C1 segment of cervical spinal cord (tissue), 14 donors: ENCODE measurements around the gene JPT2.
A peak's percentile ranks its signal among the peaks of the same experiment; 100 is the strongest.

Experiments
- DNase-seq, 14 donors: peaks; one replicate each; lab custom pipeline; 2025; lab: John Stamatoyannopoulos, UW

JPT2 gene

DNA sequence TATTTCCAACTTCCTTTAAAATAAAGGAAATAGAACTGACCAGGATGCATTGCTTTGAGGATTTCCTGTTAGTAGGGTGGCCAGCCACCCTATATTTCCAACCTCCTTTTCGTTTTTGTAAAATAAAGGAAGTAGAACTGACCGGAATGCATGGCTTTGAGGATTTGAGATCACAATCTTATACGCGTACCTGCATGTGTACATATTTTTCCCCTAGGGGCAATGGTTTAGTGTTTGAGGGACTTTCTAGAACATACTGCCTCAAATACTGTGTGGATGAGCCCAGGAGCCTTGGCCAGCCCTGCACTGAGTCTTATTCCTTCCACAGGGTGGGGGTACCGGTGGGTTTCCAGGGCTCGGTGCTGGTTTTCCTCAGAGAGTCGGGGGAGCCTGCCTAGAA is 53.5 kb downstream of the JPT2 start:
- DNase-seq = no peak

DNA sequence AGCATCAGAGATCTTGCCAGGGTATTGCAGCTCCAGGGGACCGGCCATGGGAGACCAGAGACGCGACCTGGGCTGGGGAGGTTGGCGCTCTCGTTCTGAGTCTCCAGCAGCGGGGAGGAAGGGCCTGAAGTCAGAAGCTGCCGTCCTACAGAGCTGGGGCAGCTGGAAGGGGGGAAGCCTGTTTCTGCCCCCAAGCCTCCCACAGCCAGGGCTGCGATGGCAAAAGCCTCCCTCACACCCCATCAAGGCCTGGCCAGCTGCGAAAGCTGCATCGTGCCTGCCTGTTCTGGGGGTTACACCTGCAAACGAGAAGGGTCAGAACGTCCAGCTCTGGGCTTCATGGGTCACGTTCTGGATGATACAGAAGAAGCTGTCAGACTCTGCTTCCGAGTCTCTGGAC is 54.0 kb downstream of the JPT2 start:
- no peak for DNase-seq

DNA sequence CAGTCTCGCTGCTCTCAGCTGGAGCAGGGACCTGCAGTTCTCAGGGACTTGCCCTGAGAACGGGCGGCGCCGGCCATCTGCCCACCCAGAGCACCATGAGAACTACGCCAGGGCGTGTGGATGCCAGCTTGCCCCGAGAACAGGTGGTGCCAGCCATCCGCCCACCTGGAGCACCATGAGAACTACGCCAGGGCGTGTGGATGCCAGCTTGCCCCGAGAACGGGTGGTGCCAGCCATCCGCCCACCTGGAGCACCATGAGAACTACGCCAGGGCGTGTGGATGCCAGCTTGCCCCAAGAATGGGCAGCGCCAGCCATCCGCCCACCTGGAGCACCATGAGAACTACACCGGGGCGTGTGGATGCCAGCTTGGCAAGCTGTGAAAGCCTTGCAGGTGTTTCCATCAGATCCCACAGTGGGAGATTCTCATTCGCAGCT is 54.5 kb downstream of the JPT2 start:
- DNase-seq = peak in 2 of 14 donors; percentile 44 to 94

DNA sequence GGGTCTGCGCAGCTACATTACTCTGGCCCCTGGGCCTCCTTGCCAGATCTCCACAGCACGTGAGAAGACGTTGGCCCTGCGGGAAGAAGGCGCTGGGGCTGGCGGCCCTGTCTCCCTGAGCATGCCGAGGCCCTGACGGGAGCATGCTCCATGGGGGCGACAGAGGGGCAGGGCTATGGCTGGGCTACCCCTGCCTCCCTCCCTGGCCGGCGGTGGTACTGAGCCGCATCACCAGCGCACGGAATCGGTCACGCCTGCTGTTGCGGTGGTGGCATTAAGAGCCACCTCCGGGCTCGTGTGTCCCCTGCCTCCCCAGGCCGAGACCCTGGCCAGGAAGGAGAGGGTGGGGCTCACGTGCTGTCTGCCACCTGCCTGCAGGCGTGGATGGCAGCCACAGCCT is 56.0 kb downstream of the JPT2 start:
- DNase-seq = no peak

DNA sequence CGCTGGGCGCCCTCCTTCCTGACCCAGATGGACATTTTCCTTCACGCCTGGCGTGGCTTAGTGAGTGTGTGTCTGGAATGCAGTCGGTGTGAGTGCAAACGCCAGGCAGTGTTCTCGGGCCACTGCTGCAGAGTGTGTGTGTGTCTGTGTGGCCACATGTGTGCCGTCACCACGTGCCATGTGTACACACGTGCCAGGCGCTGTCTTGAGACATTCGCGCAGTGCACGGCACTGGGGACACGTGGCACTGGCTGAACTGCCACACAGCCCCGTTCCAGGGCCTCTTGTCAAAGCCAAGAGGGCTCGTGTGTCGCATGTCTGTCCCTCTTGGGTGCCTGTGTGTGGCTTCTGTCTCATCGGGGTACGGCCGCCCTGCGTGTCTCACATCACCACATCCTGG is 56.7 kb downstream of the JPT2 start:
- no peak for DNase-seq

DNA sequence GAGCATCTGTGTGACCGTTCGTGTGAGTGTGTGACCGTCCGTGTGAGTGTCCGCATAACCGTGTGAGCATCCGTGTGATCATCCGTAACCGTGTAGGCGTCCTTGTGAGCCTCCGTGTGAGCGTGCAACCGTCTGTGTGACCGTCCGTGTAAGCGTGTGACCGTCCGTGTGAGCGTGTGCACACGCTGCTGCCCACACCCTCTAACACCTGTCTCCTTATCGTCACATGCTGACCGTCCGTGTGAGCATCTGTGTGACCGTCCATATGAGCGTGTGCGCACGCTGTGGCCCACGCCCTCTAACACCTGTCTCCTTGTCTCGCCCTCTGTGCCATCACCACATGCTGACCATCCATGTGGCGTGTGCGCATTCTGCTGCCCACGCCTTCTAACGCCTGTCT is 62.2 kb downstream of the JPT2 start:
- peak in 1 of 14 donors; percentile 17 for DNase-seq

DNA sequence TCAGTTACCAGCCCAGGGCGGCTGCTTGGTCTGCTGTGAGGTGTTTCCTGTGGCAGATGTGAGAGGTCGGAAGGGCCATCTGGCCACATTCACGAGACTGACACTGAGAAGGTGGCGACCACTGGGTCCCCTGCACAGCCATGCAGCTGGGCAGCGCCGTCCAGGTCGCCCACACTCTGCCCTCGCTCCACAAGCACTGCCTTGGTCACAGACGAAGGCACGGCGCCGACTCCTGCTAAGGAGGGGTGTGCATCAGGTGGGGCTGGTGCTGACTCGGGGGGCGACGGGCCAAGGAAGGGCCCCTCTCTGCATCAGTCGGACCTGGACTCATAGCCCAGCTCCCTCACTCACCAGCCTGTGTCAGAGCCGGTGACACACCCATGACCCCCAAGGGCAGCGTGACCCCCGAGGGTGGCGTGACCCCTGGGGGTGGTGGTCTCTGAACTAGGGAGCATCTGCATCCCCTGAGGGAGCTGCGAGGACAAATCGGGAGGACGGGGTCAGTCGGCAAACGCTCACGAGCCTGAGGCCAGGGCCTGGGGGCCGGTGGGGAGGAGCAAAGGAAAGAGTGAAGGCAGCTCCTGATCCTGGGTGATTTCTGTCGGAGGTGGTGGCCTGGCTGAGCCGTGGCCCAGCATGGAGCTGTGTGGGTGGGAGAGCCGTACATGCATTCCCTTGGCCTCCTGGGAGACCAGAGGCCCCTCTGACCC is 62.9 kb downstream of the JPT2 start:
- no peak for DNase-seq

DNA sequence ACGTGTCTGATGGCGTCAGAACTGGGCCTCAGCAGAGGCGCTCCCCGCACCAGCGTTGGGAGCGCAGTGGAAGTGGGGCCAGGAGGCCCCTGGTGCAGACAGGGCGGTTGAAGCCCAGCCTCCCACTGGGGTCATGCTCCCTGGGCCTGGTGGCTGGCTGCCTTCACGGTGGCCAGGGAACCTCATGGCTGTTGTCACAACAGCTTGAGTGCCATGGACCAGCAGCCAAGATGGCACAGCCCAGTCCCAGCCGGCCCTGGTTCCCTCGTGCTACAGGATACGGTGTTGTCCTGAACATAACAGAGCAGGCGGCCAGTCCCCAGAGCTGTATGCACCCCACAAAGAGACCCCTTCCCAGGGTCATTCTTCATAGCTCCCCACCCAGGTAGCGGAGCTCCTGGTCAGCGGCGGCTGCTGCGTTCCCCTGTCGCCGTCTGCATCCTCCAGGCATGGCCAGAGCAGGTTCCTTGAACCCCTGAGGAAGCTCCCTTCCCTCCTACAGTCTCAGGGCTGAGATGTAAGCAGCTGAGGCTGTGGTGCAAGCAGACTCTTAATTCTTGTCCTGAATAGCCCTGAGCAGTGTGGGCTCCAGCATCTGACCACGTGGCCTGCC is 63.6 kb downstream of the JPT2 start:
- peak in 2 of 14 donors; percentile 19 to 57 for DNase-seq

DNA sequence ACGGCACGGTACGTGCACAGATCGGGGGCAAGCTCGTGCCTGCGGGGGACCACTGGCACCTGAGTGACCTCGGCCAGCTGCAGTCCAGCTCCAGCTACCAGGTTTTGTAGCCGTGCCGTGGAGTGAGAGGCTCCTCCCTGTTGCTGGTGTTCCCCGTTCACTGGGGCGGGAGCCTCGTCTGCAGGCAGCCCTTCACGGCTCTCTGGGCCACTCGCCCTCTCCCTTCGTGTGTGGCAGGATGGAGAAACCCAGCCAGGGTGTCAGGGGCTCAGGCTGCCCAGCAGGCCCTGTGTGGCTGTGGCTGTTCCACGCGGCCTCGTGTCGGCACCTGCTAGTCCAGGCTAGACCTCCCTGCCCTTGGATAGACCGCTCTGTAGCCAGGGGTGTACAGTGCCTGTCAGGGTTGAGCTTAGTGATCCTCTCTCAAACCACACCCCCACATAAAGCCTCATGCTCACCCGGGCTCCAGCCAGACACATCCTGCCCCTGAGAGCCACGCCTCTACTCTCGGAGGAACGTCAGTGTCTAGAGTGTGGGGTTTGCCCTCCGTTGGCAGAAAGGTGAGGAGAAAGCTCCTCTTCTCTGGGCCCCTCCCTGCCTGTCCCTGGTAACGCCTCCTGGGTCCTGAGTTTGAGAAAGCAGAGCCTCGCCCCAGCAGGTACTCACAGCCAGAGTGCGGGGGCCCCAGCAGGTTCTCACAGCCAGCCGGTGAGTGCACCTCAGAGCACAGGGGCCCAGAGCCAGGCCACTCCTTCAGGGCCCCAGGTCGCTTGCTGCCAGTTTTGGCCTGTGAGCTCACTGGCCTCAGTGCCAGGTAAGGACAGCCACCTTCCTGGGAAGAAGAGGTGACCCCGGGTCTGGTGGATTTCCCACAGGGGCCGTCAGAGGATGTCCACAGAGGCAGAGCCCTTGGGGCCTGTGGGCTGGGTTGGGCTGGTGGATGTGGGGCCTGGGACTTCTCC is 65.6 kb downstream of the JPT2 start:
- peak in 1 of 14 donors; percentile 20 for DNase-seq

DNA sequence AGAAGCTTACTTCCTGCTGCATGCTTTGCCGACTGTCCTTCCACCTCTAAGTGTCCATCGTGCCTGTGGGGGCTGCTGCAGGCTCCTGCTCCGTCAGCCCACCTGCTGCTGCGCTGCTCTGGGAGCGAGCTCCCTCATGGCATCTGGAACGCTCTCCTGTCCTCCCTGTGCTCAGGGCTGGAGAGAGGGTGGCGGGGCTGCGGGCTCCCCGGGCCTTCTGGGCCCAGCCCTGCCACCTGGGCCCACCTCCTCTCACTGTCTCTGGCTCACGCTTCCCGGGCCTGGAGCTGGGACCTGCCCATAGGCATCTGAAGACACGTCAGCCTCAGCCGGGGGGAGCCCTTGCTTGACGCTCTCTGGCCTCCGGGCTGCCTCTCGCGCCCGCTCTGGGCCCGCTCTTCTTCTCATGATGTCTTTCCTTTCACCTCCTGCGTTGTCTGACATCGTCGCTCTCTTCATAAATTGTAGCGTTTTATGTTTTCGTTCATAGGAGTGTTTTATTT is 66.3 kb downstream of the JPT2 start:
- no peak for DNase-seq

DNA sequence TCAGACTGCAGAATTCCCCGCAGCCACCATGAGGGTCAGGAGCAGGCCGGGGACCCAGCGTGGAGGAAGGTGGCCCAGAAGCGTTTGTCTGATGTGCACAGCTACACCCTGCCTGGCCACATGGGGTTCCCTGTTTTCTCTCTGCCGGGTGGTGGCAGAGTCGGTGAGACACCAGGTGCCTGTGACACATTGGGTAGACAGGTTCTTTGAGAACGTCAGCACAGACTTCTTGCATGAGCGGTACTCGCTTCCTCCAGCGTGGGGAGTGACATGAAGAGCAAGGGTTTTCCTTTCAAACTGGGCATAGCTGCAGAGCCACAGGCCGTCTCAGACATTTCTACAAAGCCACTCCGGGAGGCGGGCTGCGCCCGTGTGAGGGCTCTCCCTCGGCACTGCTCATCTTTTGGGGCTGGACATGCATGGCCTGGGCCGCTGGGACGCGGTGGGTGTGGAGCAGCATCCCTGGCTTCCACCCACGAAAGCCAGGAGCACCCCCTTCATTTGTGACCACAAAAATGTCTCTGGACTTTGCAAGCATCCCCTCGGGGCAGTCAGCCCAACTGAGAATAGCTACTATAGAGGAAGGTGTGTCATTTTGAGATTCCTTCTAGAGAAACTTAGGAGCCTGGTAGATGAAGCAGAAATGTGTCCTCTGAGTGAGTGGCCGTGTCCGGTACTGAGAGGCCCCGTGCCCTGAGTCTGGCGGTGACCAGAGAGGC is 67.3 kb downstream of the JPT2 start:
- DNase-seq = peak in 1 of 14 donors; percentile 29

DNA sequence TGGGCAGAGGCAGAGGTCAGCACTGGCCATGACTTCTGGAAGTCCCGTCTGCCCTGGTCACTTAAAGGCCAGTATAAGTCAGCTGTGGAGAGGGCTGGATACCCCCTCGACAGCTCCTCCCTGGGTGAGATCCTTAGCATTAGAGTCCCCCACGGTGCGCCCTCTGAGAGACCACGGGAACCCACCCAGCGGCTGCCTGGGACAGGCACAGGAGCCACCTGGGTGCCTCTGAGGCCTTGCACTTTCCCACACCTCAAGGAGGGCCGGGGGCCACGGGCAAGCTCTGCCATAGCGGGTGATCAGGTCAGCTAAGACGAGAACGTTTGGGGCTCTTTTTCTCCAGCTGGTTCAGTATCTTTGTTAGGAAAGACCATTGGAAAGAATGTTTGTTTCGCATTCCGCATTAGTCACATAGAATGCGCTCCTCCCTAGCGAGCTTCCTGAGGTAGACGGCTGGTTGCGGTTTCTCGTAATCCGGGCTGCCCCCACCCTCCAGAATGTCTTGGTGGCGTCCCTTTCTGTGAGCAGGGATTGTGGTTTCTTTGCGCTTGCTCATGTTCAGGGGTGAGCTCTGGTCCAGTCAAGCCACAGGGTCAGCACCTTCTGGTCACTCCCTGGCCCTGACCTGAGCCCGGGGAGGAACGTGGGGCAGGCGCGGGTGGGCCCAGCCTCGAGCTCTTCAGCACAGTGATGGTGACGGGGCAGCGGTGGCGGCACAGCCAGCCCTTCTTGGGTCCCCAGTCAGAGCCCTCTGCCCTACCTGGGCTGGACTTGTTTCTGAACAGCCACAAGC is 68.0 kb downstream of the JPT2 start:
- no peak for DNase-seq

DNA sequence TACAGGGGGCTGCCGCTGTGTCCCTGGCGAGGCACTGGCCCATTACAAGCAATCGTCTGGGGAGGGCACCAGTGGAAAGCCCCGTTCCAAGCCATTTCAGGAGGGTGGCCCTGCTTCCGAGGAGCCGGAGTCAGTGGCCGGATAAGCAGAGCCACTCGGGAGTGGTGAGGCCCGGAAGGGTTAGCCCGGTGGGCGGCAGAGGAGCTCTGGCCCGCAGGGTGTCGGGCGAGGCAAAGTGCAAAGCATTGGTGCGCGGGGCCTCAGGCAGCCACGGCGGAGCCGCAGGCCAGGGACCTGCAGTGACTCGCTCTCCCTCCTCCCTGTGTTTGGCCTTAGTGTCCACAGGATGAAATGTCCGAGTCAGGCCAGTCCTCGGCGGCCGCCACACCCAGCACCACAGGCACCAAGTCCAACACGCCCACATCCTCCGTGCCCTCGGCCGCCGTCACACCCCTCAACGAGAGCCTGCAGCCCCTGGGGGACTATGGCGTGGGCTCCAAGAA is 68.7 kb downstream of the JPT2 start:
- DNase-seq = peak in 1 of 14 donors; percentile 20

DNA sequence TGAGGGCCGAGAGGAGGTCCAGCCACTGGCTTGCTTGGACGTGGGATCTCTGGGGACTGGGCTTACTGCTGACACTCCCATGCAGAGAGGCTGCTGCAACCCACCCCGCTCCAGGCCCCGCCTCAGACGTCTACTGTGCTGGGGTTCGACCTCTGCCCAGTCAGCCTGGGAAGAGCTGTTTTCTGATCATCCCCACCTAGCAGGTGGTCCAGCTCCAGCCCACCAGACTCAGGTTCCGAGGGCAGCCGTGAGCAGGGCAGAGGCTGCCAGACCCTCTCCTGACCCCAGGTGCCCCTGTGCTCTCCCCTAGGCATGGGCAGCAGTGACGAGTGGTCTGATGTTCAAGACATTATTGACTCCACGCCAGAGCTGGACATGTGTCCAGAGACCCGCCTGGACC is 69.9 kb downstream of the JPT2 start:
- DNase-seq = no peak

DNA sequence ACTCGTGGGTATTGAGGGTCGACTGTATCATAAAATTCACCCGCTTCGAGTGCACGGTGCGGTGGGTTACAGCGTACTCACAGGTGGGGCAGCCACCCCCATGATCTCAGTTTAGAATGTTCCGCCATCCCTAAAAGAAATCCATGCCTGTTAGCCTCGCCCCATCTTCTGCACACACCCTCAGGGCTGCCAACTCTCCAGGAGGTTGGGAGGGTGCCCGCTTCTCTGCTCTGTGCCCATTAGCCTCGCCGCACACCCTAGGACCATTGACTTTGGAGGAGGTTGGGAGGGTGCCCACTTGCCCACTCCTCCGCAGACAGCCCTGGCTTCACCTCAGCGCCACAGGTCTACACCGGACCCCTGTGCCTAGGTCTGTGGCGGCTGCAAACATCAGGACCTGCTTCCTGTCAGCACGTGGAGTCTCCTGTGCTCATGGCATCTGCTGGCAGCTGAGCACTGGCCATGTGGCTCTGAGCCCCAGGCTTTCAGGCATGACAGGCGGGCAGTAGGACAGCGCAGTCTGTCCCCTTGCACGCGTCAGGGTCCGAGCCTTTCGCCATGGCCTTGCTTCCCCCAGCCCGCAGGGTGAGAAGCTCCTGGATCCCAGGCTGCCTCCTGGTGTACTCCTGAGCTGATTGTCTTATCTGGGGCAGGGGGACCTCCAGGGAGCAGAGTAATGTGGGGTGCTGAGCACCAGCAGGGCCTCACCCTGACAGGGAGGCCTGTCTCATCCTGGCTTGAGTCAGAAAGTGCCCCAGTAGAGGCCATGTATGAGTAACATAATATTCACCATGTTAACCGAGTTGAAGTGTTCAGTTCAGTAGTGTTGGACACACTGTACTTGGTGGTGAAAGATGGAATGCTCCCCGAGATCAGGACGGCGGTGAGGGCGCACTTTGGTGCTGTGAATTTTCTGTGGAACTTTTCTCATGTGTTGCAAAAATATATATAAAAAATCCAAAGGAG is 71.4 kb downstream of the JPT2 start:
- DNase-seq = peak in 1 of 14 donors; percentile 83
